Activated CD4-positive, alpha-beta T cell treated with anti-CD3 and anti-CD28 coated beads, Interleukin-2, Interleukin-6, amounts not matched to agents 100 ng/mL and 50 ng/mL, durations not matched to agents 16 hours and 8 hours (primary cell): ENCODE results near the gene KRT6C.
"Not testable (repeated sequence)": the region's sequence is repeated elsewhere in the genome, so short reads cannot be mapped to it uniquely, and the experiment has no call there.

Experiments
- DNase-seq: peaks from one replicate; pipeline ENCODE4 v3.0.0-alpha.2; 2020

Gene KRT6C

GRCh38 chr12:52499806-52500560 is 26.4 kb upstream of the KRT6C start:
- no peak for DNase-seq

GRCh38 chr12:52498946-52499345 is 25.3 kb upstream of the KRT6C start:
- DNase-seq, result no peak

DNA sequence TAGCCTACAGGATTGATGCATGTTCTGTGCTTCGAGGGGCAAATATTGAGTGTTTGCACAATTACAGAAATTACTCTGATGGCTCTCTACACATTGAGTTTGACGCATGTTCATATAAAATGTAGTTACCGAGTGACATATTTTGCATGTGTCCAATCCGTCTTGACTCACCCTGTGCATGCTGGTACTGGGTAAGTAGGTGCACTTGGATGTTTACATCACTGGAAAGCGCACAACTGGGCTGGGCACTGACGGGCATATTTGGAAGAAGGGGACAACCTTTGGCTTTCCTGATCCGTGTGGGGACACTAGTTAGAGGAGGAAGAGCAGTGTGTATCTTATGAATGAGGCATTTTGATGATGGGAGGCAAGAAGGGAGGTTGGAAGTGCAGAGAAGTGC is 24.4 kb upstream of the KRT6C start:
- DNase-seq, result no peak

GRCh38 chr12:52496590-52497071 is 23.0 kb upstream of the KRT6C start:
- no peak for DNase-seq

- DNase-seq, result no peak
Observed at GRCh38 chr12:52496054-52496453, 22.4 kb upstream of the KRT6C start.

GRCh38 chr12:52495389-52495788 is 21.8 kb upstream of the KRT6C start:
- DNase-seq, result no peak

- no peak for DNase-seq
Observed at GRCh38 chr12:52494518-52494917, 20.9 kb upstream of the KRT6C start.

GRCh38 chr12:52494100-52494499 is 20.5 kb upstream of the KRT6C start:
- no peak for DNase-seq

DNA sequence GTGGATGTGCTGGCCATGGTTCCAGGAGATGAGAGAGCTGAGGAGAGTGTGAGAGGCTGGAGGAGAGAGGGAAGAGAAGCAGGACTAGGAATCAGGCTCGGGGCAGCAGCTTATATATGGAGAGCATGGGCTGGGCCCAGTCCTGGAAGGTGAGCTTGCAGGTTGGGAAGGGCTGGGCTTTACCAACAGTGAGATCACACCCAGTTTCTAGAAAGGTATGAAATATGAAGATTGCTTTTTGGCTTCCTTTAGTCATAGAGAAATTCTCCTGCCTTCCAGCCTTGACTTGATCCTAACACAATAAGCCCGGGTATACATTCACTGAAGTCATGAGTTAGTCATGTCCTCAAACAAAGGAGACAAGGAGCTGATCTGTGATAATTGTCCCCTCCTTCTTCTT is 19.6 kb upstream of the KRT6C start, which contains the start of gene KRT6A:
Gene KRT6A, minus strand, starts transcription at position 86 of the 400 bp plus-strand sequence. Its CDS starts 69 bp downstream, at position 17.
- DNase-seq, result no peak

DNA sequence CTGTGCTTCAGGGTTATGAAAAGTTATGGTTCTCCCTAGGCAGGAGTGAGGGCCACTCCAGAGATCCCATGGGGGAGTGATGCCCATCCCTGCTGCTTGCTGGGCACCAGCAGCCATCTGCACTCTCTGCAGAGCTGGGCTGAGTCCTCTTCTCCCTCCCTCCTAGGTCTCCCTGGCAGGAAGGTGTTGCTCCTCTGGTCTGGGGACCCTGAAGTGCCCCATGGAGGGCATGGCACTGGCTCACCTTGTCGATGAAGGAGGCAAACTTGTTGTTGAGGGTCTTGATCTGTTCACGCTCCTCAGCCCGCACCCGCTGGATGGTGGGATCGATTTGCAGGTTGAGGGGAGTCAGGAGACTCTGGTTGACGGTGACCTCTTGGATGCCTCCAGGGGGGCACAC is 18.8 kb upstream of the KRT6C start:
- DNase-seq, result not testable (repeated sequence)

DNA sequence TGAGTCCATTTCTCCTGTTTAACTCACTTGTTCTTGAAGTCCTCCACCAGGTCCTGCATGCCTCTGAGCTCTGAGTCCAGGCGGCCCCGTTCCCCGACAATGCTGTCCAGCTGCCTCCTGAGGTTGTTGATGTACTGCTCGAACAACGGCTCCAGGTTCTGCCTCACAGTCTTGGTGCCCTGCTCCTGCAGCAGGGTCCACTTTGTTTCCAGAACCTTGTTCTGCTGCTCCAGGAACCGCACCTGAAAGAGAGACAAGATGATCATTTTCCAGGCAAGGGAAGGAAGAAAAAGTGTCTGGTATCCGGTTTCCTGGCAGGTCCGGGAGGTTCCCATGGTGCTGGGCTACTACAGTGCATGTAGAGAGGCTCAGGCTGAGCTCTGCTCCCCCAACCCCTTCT is 17.9 kb upstream of the KRT6C start:
- DNase-seq, result not testable (repeated sequence)

GRCh38 chr12:52488736-52489135 is 15.1 kb upstream of the KRT6C start:
- no peak for DNase-seq

DNA sequence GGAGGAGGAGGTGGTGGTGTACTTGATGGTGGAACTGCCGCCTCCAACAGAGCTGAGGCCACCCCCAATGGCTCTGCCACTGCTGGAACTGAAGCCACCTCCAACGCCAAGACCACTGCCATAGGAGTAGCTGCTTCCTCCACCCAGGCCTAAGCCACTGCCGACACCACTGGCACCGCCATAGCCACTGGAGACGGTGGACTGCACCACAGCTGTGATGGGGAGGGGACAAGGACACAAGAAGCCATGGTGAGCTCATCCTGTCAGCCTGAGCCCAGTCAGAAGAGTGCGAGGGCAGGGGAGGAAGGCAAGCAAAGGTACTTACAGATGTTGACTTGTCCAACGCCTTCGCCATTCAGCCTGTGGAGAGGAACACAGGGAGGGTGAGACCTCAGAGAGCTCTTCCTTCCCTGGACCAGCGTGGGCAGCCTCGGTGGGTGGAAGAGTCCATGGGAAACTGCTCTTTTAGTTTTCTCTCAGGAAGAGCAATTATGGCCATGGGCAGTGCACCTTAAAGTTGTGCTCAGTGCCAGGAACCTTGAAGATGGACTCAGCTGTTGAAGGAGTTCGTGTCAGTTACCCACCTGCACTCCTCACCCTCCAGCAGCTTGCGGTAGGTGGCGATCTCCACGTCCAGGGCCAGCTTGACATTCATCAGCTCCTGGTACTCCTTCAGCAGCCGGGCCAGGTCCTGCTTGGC is 14.3 kb upstream of the KRT6C start:
- not testable (repeated sequence) for DNase-seq

GRCh38 chr12:52487211-52487610 is 13.6 kb upstream of the KRT6C start:
- no peak for DNase-seq

- DNase-seq, result no peak
Observed at GRCh38 chr12:52486166-52487105, 12.8 kb upstream of the KRT6C start.

- no peak for DNase-seq
Observed at GRCh38 chr12:52480073-52480472, 6.5 kb upstream of the KRT6C start.

DNA sequence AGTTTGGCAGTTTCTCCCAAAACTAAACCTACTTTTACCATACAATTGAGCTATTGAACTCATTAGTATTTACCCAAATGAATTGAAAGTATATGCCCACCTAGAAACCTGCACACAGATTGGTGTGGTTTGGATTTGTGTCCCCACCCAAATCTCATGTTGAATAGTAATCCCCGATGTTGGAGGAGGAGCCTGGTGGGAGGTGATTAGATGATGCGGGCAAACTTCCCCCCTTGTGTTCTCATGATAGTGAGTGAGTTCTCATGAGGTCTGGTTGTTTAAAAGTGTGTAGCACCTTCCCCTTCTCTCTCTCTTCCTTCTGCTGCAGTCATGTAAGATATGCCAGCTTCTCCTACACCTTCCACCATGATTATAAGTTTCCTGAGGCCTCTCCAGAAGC is 4.0 kb upstream of the KRT6C start:
- no peak for DNase-seq

DNA sequence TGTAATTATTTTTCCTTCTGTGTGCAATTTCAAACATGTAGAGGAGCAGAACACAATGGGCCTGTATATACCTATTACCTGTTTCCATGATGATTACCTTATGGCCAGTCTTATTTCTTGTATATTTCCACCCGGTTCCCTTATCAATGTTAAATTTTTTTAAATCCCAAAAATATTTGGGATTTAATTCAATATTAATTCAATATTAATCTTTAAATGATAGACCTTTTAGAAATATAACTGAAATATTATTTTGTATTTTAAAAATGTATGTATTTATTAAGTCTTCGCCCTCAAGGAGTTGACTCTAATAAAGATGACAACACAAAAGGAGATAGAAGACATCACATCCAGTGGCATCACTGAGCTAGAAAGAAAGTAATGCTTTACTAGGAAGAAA is 607 bp upstream of the KRT6C start:
- DNase-seq, result no peak

- no peak for DNase-seq
Observed at GRCh38 chr12:52469853-52470252, 3.8 kb downstream of the KRT6C start.

DNA sequence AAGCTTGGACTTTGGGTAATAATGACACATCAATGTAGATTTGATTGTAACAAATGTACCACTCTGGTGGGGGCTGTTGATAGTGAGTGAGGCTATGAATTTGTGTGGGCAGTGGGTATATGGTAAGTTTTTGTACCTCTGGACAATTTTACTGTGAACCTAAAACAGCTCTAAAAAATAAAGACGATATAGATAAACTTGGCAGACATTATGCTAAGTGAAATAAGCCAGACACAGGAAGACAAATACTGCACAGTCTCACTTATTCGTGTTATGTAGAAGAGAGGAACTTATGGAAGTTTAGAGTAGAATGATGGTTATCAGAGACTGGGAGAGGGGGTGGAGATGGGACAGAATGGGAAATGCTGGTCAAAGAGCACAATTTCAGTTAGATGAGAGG is 8.7 kb downstream of the KRT6C start:
- no peak for DNase-seq

DNA sequence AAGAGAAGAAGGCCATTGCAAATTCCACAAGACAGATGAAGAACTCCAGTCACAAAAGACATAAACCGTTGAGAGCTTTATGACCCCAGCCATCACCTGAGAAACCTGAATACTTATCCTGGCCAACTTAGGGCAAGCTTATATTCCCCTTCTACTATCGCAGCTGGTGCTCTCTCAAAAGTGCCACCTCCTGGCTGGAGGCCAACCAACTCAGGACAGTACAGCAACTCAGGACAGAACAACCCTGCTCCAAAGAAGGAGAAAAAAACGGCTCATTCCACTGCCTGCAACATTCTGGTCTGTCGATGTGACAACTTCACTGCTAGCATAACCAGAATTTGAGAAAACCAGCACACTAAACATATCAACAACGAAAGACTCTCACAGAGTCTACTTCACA is 11.9 kb downstream of the KRT6C start:
- DNase-seq, result no peak

- no peak for DNase-seq
Observed at GRCh38 chr12:52458861-52459260, 14.7 kb downstream of the KRT6C start.

- peak; percentile 14 for DNase-seq
Observed at GRCh38 chr12:52455821-52456220, 17.8 kb downstream of the KRT6C start.
